ENCODE data around the gene SUSD3.

GRCh38 chr9:93123561-93124283 is 65.2 kb downstream of the SUSD3 start:
- TF ChIP-seq CTCF (IDR thresholded peaks at IDR 0.05) (no peak), EP300 (IDR thresholded peaks at IDR 0.05) (no peak), POLR2AphosphoS5 (IDR thresholded peaks at IDR 0.05) (no peak)
